Subcutaneous adipose tissue (tissue), 4 donors: Measurements from ENCODE around the gene UBAC2. TPM values are rescaled to one million over a fixed set of nuclear protein-coding genes. Genes with fewer than 3 reads are reported as not detected.

Experiments
- CTCF ChIP-seq: fragments of 450-650 bp; IDR thresholded peaks from one replicate; pipeline ENCODE4 v1.5.1; 2016; ENCODE audit warnings: low read depth, mild to moderate bottlenecking, control low read depth, antibody characterized with exemption, moderate library complexity
- total RNA-seq, 4 donors: library from RNA; depleted of rRNA; stranded (reverse); fragments of >200 nt; gene quantifications; one replicate each; pipeline ENCODE4 v1.1.0, GENCODE V29; 2016

UBAC2 gene
- total RNA-seq, 4 donors from 2014 or later = 47.4 to 73.3 (median 65.8) TPM

DNA sequence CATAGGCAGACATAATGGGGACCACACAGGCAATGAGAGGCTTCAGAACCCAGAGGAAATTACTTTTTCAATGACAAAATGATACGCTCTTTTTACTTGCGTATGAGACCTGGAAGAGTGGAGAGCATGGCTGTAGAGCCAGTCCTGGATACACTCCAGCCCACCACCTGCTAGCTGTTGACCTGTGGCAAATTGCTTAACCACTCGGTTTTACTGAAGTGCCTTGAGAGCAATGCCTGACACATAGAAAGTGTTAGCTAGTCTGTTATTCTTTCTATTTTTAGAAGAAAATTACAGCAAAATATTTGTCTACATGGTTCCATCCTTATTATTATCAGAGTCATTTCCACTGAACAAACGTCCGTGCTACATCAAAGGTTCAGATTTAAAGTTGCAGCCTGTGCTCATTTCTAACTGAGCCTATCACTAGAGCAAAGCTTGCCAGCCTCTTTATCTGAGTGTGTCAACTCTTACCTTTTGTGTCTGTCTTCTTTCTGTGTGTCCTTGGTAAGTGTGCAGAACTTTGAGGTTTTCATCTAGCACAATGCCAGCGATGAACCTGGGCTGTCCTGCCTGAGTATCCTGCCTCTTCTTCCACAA is 116.1 kb downstream of the UBAC2 start:
- no peak for TF ChIP-seq CTCF

DNA sequence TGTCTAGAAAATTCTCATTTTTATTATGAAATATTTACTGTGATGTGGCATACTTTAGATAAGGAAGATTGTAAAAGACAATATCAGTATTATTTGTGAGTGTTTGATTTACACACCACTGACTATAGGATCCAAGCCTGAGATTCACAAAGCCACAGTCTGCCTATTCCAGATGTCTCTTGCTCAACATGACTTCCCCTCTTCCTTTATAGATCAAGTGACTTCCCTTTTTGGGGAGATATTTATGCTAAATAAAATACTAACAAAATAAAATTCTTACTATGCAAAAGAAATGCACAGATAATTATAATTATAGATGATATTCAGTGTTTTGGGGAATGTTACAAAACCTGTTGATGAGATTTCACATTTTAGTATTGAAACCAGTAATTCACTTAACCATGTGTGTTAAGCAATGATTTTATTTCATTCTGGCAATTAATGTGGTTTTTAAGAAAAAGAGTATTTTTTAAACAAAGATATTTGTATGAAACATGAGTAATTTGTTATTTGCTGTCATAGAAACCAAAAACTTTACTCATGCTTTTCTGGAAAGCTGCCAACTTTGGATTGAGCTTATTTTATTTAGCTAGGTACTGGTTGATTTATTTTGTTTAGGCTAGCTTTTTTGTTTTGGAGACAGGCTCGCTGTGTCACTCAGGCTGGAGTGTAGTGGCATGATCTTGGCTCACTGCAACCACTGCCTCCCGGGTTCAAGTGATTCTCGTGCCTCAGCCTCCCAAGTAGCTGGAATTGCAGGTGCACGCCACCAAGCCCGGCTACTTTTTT is 120.2 kb downstream of the UBAC2 start:
- TF ChIP-seq CTCF = no peak

DNA sequence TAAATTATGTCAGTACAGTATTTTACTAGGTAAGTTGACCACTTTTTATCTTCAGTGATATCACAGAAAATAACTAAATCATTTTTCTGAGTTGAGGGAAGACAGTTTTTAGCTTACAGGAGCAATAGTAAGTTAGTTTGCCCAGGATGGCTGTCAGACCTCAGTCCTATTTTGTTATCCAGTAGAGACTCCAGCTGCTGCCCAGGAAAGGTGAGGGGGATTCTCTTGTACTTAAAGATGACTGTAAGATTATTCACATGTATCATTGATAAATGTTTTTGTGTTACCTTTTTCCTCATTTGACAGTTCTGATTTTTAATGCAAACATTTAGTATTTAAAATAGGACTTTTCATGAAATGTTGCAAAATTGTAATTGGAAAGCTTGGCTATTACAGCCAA is 121.1 kb downstream of the UBAC2 start:
- no peak for TF ChIP-seq CTCF

DNA sequence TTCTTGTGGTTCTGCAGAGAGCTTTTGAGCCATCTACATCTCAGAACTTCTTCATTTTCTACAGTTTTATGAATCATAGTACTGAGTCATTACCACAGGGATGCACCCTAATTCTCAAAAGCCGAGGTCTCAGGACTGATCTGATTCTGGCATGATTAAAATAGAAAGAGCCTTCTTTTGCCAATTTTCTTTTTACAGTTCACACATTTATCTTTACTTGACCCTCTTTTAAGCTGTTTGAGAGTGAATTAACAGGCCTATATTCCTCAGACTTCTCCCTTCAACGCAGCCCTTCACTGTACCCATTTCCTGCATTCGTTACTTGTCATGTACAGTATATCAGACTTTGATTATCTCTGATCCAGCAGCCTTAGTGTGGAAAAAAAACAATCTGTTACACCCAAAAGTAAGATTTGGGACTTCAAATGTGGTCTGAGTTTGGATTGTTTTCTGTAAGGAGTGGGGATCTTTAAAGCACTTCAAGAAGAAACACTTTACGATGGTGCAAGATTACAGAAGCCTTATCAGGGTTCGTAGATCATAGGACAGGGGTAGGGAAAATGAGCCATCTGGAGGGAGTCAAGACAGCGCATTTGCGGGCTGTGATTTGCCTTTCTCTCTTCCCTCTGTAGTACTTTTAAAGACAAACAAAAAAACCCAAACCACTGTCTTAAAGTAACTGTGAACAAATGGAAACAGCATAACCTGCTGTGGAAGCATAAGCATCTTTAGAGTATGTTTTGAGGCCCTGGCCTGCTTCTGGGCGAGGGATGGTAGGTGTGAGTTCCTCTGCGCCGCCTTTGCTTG is 121.8 kb downstream of the UBAC2 start:
- TF ChIP-seq CTCF = no peak

- TF ChIP-seq CTCF = no peak
Observed at GRCh38 chr13:99323488-99323887, 122.8 kb downstream of the UBAC2 start.

DNA sequence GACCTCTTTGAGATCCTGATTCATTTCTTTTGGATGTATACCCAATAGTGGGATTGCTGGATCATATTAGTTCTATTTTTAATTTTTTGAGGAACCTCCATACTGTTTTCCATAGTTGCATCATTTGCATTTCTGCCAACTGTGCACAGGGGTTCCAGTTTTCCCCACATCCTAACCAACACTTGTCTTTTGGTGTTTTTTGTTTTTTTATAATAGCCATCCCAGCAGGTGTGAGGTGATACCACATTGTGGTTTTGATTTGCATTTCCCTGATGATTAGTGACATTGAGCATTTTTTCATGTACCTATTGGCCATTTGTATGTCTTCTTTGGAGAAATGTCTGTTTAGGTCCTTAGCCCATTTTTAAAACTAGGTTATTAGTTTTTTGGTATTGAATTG is 125.4 kb downstream of the UBAC2 start:
- no peak for TF ChIP-seq CTCF

GRCh38 chr13:99327126-99327525 is 126.5 kb downstream of the UBAC2 start:
- TF ChIP-seq CTCF = no peak
